Natural killer cell treated with Interleukin-12 subunit alpha and Interleukin-12 subunit beta and Interleukin-15 and Interleukin-18, amount 100 ng/mL, for 72 hours (primary cell): Measurements from ENCODE around the gene DYNC1I2. TPM values are rescaled to one million over a fixed set of nuclear protein-coding genes. Genes with fewer than 3 reads are reported as not detected.
"Not testable (repeated sequence)": the region's sequence is repeated elsewhere in the genome, so short reads cannot be mapped to it uniquely, and the experiment has no call there.

Experiments
- ATAC-seq, 2 donors: fragments of 150-1000 bp; cut with Tn5 transposase in 1 of 2; sonication (Bioruptor Pico), chemical (Tn5 transposase) in 1 of 2; 2 replicates each; pipeline ENCODE4 v1.10.0; 2021
- DNase-seq: peaks from one replicate; pipeline ENCODE4 v3.0.0; 2022; ENCODE audit warnings: low spot score
- H3K27ac Mint-ChIP-seq, 2 donors: 1 replicate in 1 of 2; 2 replicates in 1 of 2; pipeline ENCODE4 v1.8.0; 2022; ENCODE audit warnings: mixed read lengths in 2 of 2, mild to moderate bottlenecking in 1 of 2, moderate library complexity in 1 of 2
- H3K27me3 Mint-ChIP-seq, 2 donors: 1 replicate in 1 of 2; 2 replicates in 1 of 2; pipeline ENCODE4 v1.8.0; 2022; ENCODE audit warnings: mixed read lengths in 2 of 2
- H3K36me3 Mint-ChIP-seq: one replicate; pipeline ENCODE4 v1.8.0; 2022; ENCODE audit warnings: mixed read lengths
- H3K4me1 Mint-ChIP-seq, 2 donors: 1 replicate in 1 of 2; 2 replicates in 1 of 2; pipeline ENCODE4 v1.8.0; 2022; ENCODE audit warnings: low read depth in 2 of 2, mixed read lengths in 2 of 2, mild to moderate bottlenecking in 1 of 2
- H3K4me3 Mint-ChIP-seq: one replicate; pipeline ENCODE4 v1.8.0; 2022; ENCODE audit warnings: mixed read lengths
- H3K9me3 Mint-ChIP-seq: 2 replicates; pipeline ENCODE4 v1.8.0; 2022; ENCODE audit warnings: mixed read lengths
- total RNA-seq, 2 donors: library from RNA; stranded (reverse); gene quantifications; one replicate each; pipeline ENCODE4 v1.2.3, GENCODE V29; 2022

DYNC1I2 gene
- total RNA-seq, 2 donors from 2014 or later = 51.0 to 62.3 TPM

- no peak overlapping the region for H3K4me3 Mint-ChIP-seq
Measured at GRCh38 chr2:171771463-171771862, 84.2 kb downstream of the DYNC1I2 start.

DNA sequence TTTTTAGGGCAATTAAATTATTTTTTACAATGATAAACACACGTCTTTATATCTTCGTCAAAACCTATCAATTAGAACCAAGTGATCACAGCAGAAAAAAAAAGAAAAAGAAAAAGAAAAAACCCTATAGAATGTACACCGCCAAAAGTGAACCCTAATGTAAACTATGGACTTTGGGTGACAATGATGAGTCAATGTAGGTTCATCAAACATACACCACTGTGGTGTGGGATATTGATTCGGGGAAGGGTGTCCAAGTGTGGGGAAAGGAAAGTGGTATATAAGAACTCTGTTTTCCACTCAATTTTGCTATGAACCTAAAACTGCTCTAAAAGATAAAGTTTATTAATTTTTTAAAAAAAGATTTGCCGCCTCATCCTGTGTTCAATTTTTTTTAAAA lies 85.1 kb downstream of the DYNC1I2 start:
- no peak for ATAC-seq

More at GRCh38 chr2:171771463-171771862, 84.2 kb downstream of the DYNC1I2 start:
- H3K27ac Mint-ChIP-seq = no peak overlapping the region
- H3K36me3 Mint-ChIP-seq = peaks cover 7% of the 10 kb centered on the region
- ATAC-seq (no peak), DNase-seq (no peak)
- no peaks in the 10 kb centered on the region for H3K4me1 Mint-ChIP-seq
- H3K27me3 Mint-ChIP-seq = no peaks in the 10 kb centered on the region
- H3K9me3 Mint-ChIP-seq = peaks cover 6% of the 10 kb centered on the region

GRCh38 chr2:171774581-171774980 lies 87.3 kb downstream of the DYNC1I2 start:
- not testable (repeated sequence) for ATAC-seq, H3K4me1 Mint-ChIP-seq, H3K4me3 Mint-ChIP-seq, H3K9me3 Mint-ChIP-seq, H3K27me3 Mint-ChIP-seq, H3K27ac Mint-ChIP-seq, DNase-seq
- peaks cover 15% of the 10 kb centered on the region for H3K36me3 Mint-ChIP-seq

More for the DNA sequence above, 85.1 kb downstream of the DYNC1I2 start:
- H3K4me3 Mint-ChIP-seq = no peak overlapping the region
- peaks cover 7% of the 10 kb centered on the region for H3K36me3 Mint-ChIP-seq
- no peak for DNase-seq
- H3K9me3 Mint-ChIP-seq = peaks cover 6% of the 10 kb centered on the region
- H3K4me1 Mint-ChIP-seq = no peaks in the 10 kb centered on the region
- H3K27ac Mint-ChIP-seq = no peak overlapping the region
- no peaks in the 10 kb centered on the region for H3K27me3 Mint-ChIP-seq

DNA sequence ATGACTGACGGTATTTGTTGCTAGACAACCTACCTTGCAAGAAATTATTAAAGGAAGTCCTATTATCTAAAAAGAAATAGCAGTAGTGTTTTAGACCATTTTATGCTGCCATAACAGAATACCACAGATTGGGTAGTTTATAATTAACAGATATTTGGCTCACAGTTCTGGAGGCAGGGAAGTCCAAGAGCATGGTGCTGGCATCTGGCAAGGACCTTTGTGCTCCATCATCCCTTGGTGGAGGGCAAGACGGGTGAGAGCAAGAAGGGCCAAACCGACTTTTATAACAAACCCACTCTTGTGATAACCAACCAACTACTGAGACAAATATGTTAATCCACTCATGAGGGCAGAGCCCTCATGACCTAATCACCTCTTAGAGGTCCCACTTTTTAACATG lies 91.2 kb downstream of the DYNC1I2 start:
- H3K27ac Mint-ChIP-seq = no peak overlapping the region
- no peak overlapping the region for H3K4me3 Mint-ChIP-seq
- peaks cover 3% of the 10 kb centered on the region for H3K9me3 Mint-ChIP-seq
- DNase-seq (no peak), ATAC-seq (no peak)
- H3K36me3 Mint-ChIP-seq = peaks cover 8% of the 10 kb centered on the region
- H3K27me3 Mint-ChIP-seq = no peaks in the 10 kb centered on the region
- H3K4me1 Mint-ChIP-seq = no peaks in the 10 kb centered on the region

DNA sequence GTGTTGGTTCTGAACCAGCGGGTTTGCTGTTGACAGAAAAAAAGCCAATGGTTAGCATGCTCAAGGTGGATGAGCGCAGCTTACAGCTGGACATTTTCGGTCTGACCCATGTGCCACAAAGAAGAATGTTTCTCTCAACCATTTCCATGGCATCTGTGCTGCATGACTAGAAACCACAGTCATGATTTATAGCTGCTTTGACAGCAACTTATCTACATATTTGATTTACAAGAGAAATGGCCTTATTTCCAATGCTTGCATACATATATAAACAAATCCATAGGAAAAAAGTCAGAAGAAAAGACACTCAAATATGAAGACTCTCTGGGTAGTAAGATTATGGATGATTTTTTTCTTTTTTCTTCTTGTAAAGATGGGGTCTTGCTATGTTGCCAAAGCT lies 98.2 kb downstream of the DYNC1I2 start:
- Mint-ChIP-seq H3K27ac (no peak overlapping the region), H3K27me3 (no peaks in the 10 kb centered on the region), H3K4me1 (no peaks in the 10 kb centered on the region), H3K36me3 (peaks cover 6% of the 10 kb centered on the region), H3K4me3 (no peak overlapping the region), H3K9me3 (no peaks in the 10 kb centered on the region)
- DNase-seq (no peak), ATAC-seq (no peak)

GRCh38 chr2:171787333-171788072 lies 100.2 kb downstream of the DYNC1I2 start:
- Mint-ChIP-seq H3K27ac (no peak overlapping the region), H3K27me3 (no peaks in the 10 kb centered on the region), H3K9me3 (no peaks in the 10 kb centered on the region), H3K36me3 (peaks cover 12% of the 10 kb centered on the region), H3K4me1 (peaks cover 0 to 3% of the 10 kb centered on the region in 2 donors), H3K4me3 (no peak overlapping the region)
- ATAC-seq (no peak), DNase-seq (no peak)

- Mint-ChIP-seq H3K4me3 (no peak overlapping the region), H3K27me3 (no peaks in the 10 kb centered on the region), H3K27ac (peak overlapping the region in 1 of 2 donors; percentile 63), H3K4me1 (peaks cover 0 to 3% of the 10 kb centered on the region in 2 donors), H3K9me3 (no peaks in the 10 kb centered on the region), H3K36me3 (peaks cover 13% of the 10 kb centered on the region)
- ATAC-seq (no peak), DNase-seq (no peak)
Measured at GRCh38 chr2:171788316-171788993, 101.2 kb downstream of the DYNC1I2 start.

GRCh38 chr2:171789956-171790355 lies 102.7 kb downstream of the DYNC1I2 start:
- peaks cover 1 to 3% of the 10 kb centered on the region in 2 donors for H3K4me1 Mint-ChIP-seq
- H3K9me3 Mint-ChIP-seq = no peaks in the 10 kb centered on the region
- ATAC-seq (no peak), DNase-seq (no peak)
- peaks cover 10% of the 10 kb centered on the region for H3K36me3 Mint-ChIP-seq
- no peak overlapping the region for H3K27ac Mint-ChIP-seq
- H3K27me3 Mint-ChIP-seq = no peaks in the 10 kb centered on the region
- no peak overlapping the region for H3K4me3 Mint-ChIP-seq

GRCh38 chr2:171791361-171791760 lies 104.1 kb downstream of the DYNC1I2 start:
- no peak for DNase-seq
- peaks cover 10% of the 10 kb centered on the region for H3K36me3 Mint-ChIP-seq
- ATAC-seq = no peak
- peaks cover 5% of the 10 kb centered on the region in 2 donors for H3K4me1 Mint-ChIP-seq
- no peak overlapping the region for H3K4me3 Mint-ChIP-seq
- no peaks in the 10 kb centered on the region for H3K9me3 Mint-ChIP-seq
- peak overlapping the region in 1 of 2 donors; percentile 23 for H3K27ac Mint-ChIP-seq
- H3K27me3 Mint-ChIP-seq = no peaks in the 10 kb centered on the region

GRCh38 chr2:171792157-171792556 lies 104.9 kb downstream of the DYNC1I2 start:
- Mint-ChIP-seq H3K27ac (no peak overlapping the region), H3K36me3 (peaks cover 10% of the 10 kb centered on the region), H3K4me1 (peaks cover 5% of the 10 kb centered on the region in 2 donors), H3K27me3 (no peaks in the 10 kb centered on the region), H3K9me3 (no peaks in the 10 kb centered on the region), H3K4me3 (no peak overlapping the region)
- DNase-seq (no peak), ATAC-seq (no peak)

- H3K27me3 Mint-ChIP-seq = no peaks in the 10 kb centered on the region
- peaks cover 10% of the 10 kb centered on the region for H3K36me3 Mint-ChIP-seq
- no peaks in the 10 kb centered on the region for H3K9me3 Mint-ChIP-seq
- H3K4me1 Mint-ChIP-seq = peaks cover 5% of the 10 kb centered on the region in 2 donors
- H3K27ac Mint-ChIP-seq = no peak overlapping the region
- ATAC-seq (no peak), DNase-seq (no peak)
- no peak overlapping the region for H3K4me3 Mint-ChIP-seq
Measured at GRCh38 chr2:171792886-171793580, 105.8 kb downstream of the DYNC1I2 start.

- H3K4me3 Mint-ChIP-seq = no peak overlapping the region
- H3K4me1 Mint-ChIP-seq = peaks cover 8 to 10% of the 10 kb centered on the region in 2 donors
- no peak for DNase-seq
- no peaks in the 10 kb centered on the region for H3K9me3 Mint-ChIP-seq
- H3K27ac Mint-ChIP-seq = no peak overlapping the region
- H3K36me3 Mint-ChIP-seq = peaks cover 10% of the 10 kb centered on the region
- no peak for ATAC-seq
- no peaks in the 10 kb centered on the region for H3K27me3 Mint-ChIP-seq
Measured at GRCh38 chr2:171793691-171794678, 106.7 kb downstream of the DYNC1I2 start.

DNA sequence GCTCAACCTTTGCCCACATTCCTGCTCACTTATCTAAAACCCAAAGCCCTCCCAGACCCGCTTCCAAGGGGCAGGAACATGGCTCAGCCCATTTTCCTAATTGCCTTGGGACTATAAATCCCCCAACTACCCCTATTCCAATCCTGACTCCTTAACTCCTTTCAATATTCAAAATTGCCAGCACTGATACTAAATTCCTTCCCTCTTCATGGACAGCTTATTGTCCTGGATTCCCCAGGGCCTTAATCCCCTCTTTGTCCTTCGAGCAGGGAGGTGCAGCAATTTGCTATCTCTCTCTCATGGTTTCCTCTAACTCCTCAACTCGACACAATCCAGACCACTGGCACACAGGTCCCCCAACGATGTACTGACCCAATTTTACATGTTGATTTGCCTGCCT lies 107.6 kb downstream of the DYNC1I2 start:
- Mint-ChIP-seq H3K36me3 (peaks cover 10% of the 10 kb centered on the region), H3K4me1 (peaks cover 8 to 10% of the 10 kb centered on the region in 2 donors), H3K27ac (no peak overlapping the region), H3K27me3 (no peaks in the 10 kb centered on the region), H3K4me3 (no peak overlapping the region), H3K9me3 (no peaks in the 10 kb centered on the region)
- ATAC-seq (no peak), DNase-seq (no peak)
